GM18526 (cell line): ENCODE data around the gene NMU.

Source experiments
- POLR2A ChIP-seq: IDR thresholded peaks from 3 replicates; pipeline ENCODE4 v1.6.1; 2011; ENCODE audit not compliant: insufficient read length; ENCODE audit errors: extremely low read depth

Gene NMU

GRCh38 chr4:55546756-55547465, 89.2 kb downstream of the NMU start, which contains the start of gene CLOCK:
Gene CLOCK (minus strand): TSS chr4:55546909. CDS start chr4:55482785, 64,124 bp downstream.
- peak; percentile 63 for TF ChIP-seq POLR2A

GRCh38 chr4:55546506-55546755, 89.7 kb downstream of the NMU start:
- no peak for TF ChIP-seq POLR2A

GRCh38 chr4:55545641-55546505, 90.2 kb downstream of the NMU start:
- peak; percentile 49 for TF ChIP-seq POLR2A
